ENCODE results near the gene C9orf152.

DNA sequence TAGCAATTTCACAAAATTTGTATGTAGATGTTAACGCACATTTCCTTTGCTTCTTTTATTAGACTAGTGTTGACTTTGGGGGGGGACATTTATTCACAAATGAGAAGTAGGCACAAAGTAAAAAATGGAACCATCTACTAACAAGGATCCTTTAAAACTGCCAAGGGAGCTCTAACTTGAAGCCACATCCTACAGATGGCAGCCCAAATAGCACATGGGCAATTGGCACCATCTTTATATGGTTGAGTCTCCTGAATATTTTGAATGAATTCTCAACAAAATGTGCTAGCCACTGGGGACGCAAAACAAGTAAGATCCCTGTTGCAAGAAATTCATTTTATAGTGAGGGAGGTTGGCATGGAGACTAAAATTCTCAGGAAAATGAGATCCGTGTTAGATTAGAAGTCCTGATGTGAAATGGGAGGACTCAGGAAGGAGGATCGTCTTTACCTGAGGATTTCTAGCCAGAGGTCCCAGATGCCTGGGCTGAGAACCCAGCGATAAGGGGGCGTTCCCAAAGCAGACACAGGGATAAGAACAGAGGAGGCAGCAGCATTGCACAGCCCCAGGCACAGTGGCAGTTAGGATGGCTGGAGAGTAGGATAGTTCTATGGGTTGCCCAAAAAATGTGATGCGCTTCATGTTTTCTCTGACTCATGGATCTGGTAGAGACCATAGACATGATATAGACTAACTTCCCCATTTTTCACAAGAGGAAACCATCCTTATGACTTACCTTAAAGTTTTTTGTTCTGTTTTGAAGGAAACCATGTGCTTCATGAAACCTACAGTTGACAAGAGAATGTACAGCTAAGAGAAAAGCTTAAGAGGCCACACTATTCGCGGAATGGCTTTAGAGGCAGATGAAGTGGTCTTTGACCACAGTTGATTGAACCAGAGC is 37.4 kb downstream of the C9orf152 start:
- TF ChIP-seq, protein P1, sequence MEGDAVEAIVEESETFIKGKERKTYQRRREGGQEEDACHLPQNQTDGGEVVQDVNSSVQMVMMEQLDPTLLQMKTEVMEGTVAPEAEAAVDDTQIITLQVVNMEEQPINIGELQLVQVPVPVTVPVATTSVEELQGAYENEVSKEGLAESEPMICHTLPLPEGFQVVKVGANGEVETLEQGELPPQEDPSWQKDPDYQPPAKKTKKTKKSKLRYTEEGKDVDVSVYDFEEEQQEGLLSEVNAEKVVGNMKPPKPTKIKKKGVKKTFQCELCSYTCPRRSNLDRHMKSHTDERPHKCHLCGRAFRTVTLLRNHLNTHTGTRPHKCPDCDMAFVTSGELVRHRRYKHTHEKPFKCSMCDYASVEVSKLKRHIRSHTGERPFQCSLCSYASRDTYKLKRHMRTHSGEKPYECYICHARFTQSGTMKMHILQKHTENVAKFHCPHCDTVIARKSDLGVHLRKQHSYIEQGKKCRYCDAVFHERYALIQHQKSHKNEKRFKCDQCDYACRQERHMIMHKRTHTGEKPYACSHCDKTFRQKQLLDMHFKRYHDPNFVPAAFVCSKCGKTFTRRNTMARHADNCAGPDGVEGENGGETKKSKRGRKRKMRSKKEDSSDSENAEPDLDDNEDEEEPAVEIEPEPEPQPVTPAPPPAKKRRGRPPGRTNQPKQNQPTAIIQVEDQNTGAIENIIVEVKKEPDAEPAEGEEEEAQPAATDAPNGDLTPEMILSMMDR (IDR thresholded peaks at IDR 0.05; ENCODE audit: low read length), result no peak
- no peak for TF ChIP-seq EZH2 (IDR thresholded peaks at IDR 0.05; ENCODE audit: borderline replicate concordance, low read length)

All from OCI-LY1 (cell line).